GM19372 (cell line): Measurements from ENCODE around the gene PPM1A.

ENCODE experiments used
- ATAC-seq: cut with Tn5 transposase; IDR thresholded peaks from one replicate; pipeline ENCODE4 v1.9.1; 2021; ENCODE audit warnings: mild to moderate bottlenecking, low read depth, moderate library complexity; ENCODE audit not compliant: unreplicated experiment

Gene PPM1A

DNA sequence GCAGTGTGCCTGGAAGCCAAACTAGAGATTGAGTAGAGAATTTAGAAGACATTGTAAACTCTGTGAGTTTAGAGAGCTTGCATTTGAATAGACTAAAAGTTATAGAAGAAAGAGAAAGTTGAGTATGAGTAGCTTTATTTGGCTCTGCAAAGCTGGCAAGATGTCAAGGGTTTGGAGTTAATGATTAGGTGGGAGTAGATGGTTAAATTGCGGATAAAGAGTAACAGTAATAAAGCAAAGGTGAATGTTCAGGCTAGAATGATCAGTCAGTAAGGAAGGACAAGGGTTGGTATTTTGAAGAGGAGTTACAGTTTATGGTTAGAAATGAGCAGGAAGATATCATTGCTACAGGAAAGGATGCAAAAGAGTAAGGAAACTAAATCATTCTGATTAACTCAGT is 5.2 kb downstream of the PPM1A start:
- ATAC-seq: no peak

DNA sequence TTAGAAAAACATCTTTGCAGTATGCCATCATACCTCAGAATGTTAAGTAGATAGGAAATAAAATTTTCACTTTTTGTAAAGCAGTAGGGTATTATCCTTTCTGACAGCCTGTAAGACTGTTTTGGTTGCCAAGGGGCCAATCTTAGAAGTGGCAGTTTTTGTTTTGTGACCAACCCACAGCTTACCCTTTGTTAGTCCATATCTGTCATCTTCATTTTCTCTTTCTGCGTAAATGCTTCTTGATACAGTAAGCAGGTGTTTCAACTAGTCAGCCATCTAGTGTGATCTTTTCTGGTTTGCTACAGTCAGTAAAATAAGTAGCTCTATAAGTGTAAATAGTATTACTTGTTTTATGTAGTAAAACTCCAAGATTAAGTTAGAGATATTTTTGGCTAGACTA is 8.8 kb downstream of the PPM1A start:
- no peak for ATAC-seq

- ATAC-seq: no peak
Measured at GRCh38 chr14:60265163-60265562, 16.1 kb downstream of the PPM1A start.

DNA sequence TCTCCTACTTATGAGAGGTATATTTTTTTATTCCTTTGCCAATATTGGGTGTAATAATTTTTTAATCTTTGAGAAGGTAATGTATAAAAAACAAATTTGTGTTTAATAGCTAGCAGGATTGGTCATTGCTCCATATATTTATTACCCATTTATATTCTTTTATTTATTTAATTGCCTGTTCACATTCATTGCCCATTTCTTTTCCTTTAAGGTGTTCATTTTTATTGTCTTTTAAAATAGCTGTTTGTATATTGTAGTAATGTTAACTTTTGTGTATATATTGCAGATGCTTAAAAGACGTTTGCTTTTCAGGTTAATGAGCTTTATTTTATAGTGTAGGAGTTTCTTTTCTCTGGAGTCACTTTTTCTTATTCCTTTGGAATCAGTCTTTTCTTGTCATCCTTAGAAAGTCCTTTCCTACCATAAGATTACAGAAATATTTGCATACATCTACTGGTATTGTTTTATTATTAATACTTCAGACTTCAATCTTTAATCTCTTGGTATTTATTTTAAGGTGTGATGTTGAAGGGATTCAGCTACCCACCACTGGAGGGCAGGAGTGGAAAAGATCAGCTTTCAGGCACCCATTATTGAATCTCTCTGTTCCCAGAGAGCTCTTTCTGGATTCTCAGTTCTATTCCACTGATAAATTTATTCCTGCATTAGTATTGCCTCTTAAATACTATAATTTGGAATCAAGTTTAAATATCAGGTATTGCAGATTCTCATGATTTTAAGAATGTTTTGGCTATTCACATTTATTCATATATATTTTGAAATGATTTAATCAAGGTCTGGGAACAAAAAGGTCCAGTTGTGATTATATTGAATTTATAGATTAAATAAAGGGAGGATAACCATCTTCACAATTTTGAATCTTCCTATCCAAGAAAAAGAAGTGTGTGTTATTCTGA is 17.3 kb downstream of the PPM1A start:
- no peak for ATAC-seq

GRCh38 chr14:60272177-60272576 is 23.2 kb downstream of the PPM1A start:
- ATAC-seq: no peak

DNA sequence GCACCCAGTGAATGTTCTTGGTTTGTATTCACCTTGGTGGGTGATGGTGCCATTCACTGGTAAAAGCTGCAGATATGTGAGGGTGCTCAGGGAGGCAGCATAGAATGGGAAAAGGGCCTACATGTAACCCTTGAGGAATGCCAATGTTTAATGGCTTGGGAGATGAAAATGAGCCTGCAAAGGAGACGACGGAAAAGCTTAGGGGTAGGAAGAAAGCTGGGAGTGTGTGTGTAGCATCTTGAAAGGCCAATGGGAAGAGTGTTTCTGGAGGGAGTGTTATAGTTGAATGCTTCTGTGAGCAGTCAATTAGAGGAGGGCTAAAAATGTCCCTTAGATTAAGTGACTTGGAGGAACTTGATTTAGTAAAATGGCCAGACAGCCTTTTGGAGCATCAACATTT is 24.9 kb downstream of the PPM1A start:
- ATAC-seq: no peak

DNA sequence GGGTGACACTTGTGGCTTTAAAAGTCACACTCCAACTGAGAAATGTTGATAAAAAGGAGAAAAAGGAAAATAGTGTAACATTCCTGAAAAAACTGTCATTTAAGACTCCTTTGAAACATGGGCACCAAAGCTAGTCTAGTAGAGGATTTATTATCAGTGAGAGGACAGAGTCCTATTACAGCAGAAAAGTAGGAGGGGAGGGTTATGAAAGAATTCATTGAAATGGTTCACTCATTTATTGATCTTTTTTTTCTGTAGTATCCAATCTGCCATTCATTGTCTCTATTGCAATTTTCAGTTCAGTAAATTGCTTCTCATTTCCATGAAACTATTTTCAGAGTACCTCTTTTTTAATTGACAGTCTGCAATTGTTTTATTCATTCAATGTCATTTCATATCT is 25.4 kb downstream of the PPM1A start:
- ATAC-seq: no peak

GRCh38 chr14:60275932-60276331 is 26.9 kb downstream of the PPM1A start:
- ATAC-seq: no peak

- no peak for ATAC-seq
Measured at GRCh38 chr14:60276347-60276746, 27.3 kb downstream of the PPM1A start.

DNA sequence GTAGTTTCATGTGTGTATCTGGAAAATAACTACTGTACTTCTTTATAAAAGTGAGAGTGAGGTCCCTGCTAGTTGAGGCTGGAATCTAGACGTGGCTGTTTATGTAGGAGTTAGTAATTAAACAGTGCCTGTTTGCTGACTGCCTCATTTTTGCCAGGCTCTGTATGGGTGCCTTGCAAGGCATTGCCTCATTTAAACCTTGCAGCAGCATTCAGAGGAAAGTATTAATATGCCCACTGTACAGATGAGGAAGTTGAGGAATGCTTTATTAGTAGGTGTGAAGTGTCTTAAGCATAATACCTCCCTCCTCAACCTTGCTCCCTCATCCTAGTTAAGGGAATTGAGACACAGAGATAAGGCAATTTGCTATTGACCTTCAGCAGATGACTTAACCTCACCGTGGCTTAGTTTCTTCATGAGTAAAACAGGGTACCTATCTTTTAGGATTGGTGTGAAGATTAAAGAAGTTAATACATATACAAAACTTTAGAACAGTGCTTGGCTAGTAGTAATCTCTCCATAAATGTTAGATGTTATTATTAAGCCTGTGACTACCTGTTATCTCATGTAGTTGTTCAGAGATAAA is 28.7 kb downstream of the PPM1A start:
- ATAC-seq: no peak

DNA sequence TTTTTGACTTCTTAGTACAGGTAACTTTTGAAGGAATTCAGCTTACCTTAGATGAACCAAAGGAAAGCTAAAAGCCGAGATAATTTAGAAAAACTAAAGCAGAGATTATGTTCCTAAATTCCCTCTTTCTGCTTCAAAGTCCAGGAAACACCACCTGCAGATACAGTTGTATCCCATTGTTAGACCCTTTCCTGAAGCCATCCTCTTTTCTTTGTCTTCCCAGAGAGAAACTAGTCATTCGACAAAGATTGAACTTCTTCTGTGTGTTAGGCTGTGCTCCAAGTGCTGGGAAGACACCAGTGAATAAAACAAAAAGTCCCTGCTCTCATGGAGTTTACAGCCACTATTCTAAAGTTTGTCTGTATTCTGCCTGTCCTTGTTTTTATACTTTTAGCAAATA is 29.3 kb downstream of the PPM1A start:
- ATAC-seq: no peak

DNA sequence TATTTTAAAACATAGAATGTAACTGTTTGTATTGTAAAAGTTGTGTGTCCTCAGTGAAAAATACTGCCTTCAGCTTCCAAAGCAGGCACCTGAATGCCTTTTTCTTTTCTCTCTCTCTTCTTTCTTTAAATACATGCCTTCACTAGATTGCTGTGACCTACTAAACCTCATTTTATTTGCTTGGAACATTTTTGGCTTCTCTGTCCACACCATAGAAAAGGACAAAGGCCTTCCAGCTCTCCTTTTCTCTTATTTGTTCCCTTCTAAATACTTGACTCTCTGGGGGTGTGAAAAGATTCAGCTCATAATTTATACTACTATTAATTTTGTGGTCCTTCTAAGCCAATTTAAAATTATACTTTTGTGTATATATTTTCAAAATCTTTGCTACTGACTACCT is 38.4 kb downstream of the PPM1A start:
- no peak for ATAC-seq

GRCh38 chr14:60288279-60288678 is 39.3 kb downstream of the PPM1A start:
- ATAC-seq: no peak

GRCh38 chr14:60294411-60295069 is 45.5 kb downstream of the PPM1A start:
- ATAC-seq: no peak

DNA sequence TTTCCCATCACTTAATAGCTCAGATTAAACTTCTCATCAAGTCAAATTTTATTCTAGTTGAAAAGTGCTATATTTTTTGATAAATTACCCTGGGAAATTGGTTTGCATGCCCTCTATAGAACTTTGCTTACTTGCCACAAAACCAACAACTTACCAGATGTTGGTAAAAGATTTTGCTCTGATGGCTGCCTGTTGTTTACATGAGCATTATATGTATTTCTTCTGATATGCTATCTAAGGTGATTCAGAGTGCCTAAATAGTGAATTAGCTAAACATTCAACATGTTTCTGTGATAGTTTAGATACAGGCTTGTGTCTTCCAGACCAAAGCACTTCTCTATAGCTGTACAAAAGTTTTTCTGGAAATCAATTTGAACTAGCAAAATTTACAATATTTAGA is 51.0 kb downstream of the PPM1A start:
- ATAC-seq: no peak

GRCh38 chr14:60301685-60302084 is 52.7 kb downstream of the PPM1A start:
- no peak for ATAC-seq

GRCh38 chr14:60302663-60303062 is 53.6 kb downstream of the PPM1A start:
- no peak for ATAC-seq

- no peak for ATAC-seq
Measured at GRCh38 chr14:60303745-60304144, 54.7 kb downstream of the PPM1A start.

- no peak for ATAC-seq
Measured at GRCh38 chr14:60304509-60304908, 55.5 kb downstream of the PPM1A start.

DNA sequence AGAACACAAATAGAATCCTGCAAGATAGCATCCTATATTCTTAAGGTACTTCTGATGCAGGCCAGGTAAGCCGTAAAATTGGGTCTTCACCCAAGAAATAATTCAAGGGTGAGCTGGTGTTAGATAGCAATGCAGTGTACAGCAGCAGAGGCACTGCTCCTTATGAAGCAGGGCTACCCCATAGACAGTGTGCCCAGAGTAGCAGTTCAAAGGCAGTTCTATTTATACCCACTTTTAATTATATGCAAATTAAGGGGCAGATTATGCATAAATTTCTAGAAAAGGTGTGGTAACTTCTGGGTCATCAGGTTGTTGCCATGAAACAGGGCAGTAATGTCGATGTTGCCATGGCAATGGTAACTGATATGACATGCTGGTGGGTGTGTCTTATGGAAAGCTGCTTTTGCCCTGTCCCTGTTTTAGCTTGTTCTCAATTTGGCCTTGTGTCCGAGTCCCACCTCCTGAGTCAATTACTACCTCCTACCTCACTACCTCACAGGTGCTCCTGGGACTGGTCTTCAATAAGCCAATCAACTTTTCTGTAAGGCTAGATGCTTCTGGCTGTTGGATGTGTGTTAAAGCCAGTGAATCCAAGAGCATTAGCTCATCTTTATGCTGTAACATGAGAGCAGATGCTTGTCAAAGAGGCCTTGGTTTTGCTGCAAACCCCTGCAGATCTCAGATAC is 61.0 kb downstream of the PPM1A start:
- ATAC-seq: no peak

DNA sequence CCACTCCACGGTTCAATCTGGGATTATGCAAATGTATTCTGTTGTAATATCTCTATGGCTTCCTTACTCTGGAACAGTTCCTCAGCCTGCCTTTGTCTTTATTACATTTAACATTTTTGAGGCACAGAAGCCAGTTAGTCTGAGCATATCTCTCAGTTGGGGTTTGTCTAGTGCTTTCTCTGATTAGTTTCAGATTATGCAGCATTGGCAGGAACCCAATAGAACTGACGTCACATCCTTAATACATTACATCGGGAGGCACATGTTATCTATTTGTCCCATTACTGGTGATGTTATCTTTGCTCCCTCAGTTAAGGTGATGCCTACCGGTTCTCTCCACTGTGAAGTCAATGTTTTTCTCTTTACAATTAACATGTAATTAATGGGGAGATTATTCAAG is 62.4 kb downstream of the PPM1A start:
- no peak for ATAC-seq
